ENCODE measurements around the gene CENPH.

- TF ChIP-seq, protein P1, sequence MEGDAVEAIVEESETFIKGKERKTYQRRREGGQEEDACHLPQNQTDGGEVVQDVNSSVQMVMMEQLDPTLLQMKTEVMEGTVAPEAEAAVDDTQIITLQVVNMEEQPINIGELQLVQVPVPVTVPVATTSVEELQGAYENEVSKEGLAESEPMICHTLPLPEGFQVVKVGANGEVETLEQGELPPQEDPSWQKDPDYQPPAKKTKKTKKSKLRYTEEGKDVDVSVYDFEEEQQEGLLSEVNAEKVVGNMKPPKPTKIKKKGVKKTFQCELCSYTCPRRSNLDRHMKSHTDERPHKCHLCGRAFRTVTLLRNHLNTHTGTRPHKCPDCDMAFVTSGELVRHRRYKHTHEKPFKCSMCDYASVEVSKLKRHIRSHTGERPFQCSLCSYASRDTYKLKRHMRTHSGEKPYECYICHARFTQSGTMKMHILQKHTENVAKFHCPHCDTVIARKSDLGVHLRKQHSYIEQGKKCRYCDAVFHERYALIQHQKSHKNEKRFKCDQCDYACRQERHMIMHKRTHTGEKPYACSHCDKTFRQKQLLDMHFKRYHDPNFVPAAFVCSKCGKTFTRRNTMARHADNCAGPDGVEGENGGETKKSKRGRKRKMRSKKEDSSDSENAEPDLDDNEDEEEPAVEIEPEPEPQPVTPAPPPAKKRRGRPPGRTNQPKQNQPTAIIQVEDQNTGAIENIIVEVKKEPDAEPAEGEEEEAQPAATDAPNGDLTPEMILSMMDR (IDR thresholded peaks at IDR 0.05; ENCODE audit: low read length): no peak
- TF ChIP-seq EZH2 (IDR thresholded peaks at IDR 0.05; ENCODE audit: borderline replicate concordance, low read length): no peak
These were observed 22.5 kb upstream of the CENPH start, which contains the start of gene CCNB1 for GRCh38 chr5:69166686-69167492.
